IMR-90 (cell line): ENCODE data around the gene ATRX.

Experiments
- CEBPB ChIP-seq: IDR thresholded peaks from 2 replicates; pipeline ENCODE4 v1.6.1; 2012; ENCODE audit warnings: low read depth, low read length, improper control_type of control experiment
- CHD1 ChIP-seq: IDR thresholded peaks from 2 replicates; pipeline ENCODE4 v1.6.1; 2012; ENCODE audit warnings: low read depth, low read length, improper control_type of control experiment
- CTCF ChIP-seq: conservative IDR thresholded peaks from 2 replicates; pipeline ENCODE4 v1.5.1; 2012; ENCODE audit warnings: mild to moderate bottlenecking, low read depth, low read length, improper control_type of control experiment
- FOS ChIP-seq: fragments of 150-350 bp; IDR thresholded peaks from 2 replicates; pipeline ENCODE4 v1.6.1; 2016; ENCODE audit warnings: low read depth, low read length
- MAFK ChIP-seq: IDR thresholded peaks from 2 replicates; pipeline ENCODE4 v1.6.1; 2012; ENCODE audit warnings: low read depth, low read length, improper control_type of control experiment
- MAZ ChIP-seq: IDR thresholded peaks from 2 replicates; pipeline ENCODE4 v1.6.1; 2012; ENCODE audit warnings: low read depth, mild to moderate bottlenecking, low read length, improper control_type of control experiment, moderate library complexity, borderline replicate concordance
- NFE2L2 ChIP-seq: fragments of 150-350 bp; IDR thresholded peaks from 2 replicates; pipeline ENCODE4 v1.6.1; 2016; ENCODE audit warnings: low read depth, mild to moderate bottlenecking, low read length
- POLR2A ChIP-seq: IDR thresholded peaks from 2 replicates; pipeline ENCODE4 v1.6.1; 2012; ENCODE audit warnings: mild to moderate bottlenecking, low read depth, low read length
- RAD21 ChIP-seq: IDR thresholded peaks from 2 replicates; pipeline ENCODE4 v1.6.1; 2012; ENCODE audit warnings: low read length, improper control_type of control experiment
- RFX5 ChIP-seq: IDR thresholded peaks from 2 replicates; pipeline ENCODE4 v1.8.0; 2012; ENCODE audit warnings: low read depth, mild to moderate bottlenecking, low read length, moderate library complexity
- SMC3 ChIP-seq: fragments of 150-350 bp; IDR thresholded peaks from 2 replicates; pipeline ENCODE4 v1.6.1; 2016; ENCODE audit warnings: low read depth, mild to moderate bottlenecking, antibody characterized with exemption, low read length, moderate library complexity
- USF2 ChIP-seq: fragments of 150-350 bp; IDR thresholded peaks from 2 replicates; pipeline ENCODE4 v1.6.1; 2017; ENCODE audit warnings: mild to moderate bottlenecking, antibody characterized with exemption, low read length, low read depth

- TF ChIP-seq CTCF (no peak), SMC3 (no peak), RAD21 (no peak), CHD1 (no peak), POLR2A (no peak), RFX5 (no peak), FOS (no peak), NFE2L2 (no peak), CEBPB (no peak), MAZ (no peak), USF2 (no peak), MAFK (no peak)
Observed at GRCh38 chrX:77597511-77597910, 188.5 kb downstream of the ATRX start.
